SIG-M5 treated with dmso at 0.1 percent for 504 hours (cell line): ENCODE measurements around the gene ELMO3.

ENCODE experiments used
- DNase-seq: peaks from one replicate; lab custom pipeline; 2025; ENCODE audit not compliant: unreplicated experiment; lab: John Stamatoyannopoulos, UW

ELMO3 gene

GRCh38 chr16:67241008-67241900 lies 42.3 kb downstream of the ELMO3 start:
- DNase-seq: no peak

GRCh38 chr16:67242138-67242730 lies 43.3 kb downstream of the ELMO3 start:
- DNase-seq: no peak

DNA sequence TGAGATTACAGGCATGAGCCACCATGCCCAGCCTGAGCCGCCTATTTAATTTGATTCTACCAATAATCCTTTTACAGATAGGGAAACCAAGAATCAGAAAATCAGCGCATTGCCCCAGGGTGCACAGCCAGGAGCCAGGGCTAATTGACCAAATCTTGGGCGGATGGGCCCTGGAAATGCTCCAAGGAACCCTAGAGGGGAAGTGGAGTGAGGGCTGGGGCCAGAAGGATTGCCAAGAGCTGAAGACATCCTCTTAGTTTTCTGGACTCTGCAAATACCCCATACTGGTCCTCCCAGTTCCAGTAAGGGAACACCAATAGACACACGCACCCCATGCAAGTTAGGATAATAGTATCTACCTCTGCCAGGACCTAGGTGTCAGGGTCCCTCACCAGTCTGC lies 44.5 kb downstream of the ELMO3 start:
- no peak for DNase-seq

DNA sequence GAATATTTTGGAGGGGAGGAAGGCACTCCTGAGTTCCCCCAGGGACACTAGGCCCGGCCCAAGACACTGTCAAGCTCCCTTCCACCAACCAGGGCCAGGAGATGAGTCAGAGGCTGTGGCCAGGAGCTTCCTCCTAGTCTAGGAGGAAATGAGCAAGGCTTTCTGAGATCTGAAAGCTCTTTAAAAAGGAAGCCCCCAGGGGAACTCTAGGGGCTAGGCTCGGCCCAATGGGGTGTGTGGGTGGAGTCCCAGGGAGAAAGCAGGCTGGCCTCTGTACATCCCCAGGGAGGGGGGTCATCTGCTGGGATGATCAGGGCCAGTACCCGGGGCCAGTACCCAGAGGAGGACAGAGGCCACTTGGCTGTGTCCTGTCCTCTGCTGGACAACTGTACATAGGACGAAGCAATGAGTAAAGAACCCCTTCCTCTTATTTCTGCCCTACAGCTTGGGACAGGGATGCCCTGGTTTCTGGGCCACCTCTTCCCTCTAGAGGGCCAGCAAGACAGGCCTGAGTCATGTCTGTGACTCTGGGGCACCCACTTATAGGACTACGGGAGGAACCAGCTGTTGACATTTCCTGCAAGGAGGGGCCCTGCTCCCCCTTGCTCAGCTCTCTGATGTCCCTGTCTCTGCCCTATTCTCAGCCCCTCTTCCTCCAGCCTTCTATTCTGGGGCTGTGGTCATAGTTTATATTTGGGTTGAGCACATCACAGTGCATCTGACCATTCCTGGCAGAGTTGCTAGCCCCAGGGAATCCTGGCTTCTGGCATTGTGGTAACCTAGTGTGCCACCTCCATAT lies 45.7 kb downstream of the ELMO3 start:
- peak; percentile 95 for DNase-seq

- DNase-seq: no peak
Observed at GRCh38 chr16:67245186-67245585, 46.3 kb downstream of the ELMO3 start.

DNA sequence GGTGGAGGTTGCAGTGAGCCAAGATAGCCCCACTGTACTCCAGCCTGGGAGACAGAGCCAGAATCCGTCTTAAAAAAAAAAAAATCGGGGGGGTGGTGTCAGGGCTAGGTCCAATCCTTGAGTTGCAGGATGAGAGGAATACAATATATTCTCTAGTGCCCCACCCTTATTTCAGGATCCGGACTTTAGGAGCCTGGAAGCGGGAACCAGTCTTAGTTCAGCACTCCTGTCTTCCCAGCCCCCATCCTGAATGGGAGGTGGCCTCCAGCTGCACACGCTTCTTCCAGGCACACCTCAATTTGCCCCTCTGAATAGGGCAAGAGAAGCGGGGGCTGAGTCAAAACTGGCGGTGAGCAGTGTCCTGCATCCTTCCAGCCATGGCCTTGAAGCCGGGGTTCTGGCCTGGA lies 46.7 kb downstream of the ELMO3 start:
- no peak for DNase-seq

DNA sequence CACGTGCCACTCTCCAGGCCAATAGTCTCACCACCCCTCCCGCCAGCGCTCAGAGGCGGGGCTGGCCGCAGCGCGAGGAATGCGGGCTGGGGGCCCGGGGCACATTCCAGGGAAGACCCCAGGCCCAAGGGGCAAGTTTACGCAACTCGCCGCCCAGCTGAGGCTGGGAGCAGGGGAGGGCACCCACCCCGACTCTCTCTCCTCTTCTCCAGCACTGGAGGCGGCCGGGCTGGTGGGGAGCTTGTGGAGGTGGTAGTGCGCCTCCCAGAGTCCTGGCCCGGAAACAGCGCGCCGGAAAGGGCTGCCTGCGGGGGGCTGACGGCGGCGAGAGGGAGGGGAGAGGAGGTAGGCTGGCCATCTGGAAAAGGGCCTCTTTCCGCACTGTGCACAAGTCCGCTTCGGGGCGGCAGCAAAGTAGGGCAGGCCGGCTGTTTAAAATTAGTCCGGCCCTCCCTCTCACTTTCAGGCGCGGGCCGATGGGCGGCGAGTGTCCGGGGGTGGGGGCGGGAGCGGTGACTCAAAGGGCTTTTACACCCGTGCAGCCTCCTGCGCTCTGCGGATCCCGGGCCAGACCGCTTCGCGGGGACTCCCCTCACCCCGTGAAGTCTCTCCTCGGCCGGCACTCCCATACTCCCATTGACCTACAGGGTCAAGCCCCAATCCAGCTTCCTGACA lies 47.3 kb downstream of the ELMO3 start:
- DNase-seq: peak; percentile 36

GRCh38 chr16:67246756-67247191 lies 47.8 kb downstream of the ELMO3 start:
- DNase-seq: peak; percentile 36

GRCh38 chr16:67247192-67248072 lies 48.5 kb downstream of the ELMO3 start, which contains the start of gene FHOD1:
Gene FHOD1, minus strand, starts transcription at chr16:67247481. Its CDS starts 71 bp downstream, at chr16:67247410.
- peak; percentile 90 for DNase-seq

DNA sequence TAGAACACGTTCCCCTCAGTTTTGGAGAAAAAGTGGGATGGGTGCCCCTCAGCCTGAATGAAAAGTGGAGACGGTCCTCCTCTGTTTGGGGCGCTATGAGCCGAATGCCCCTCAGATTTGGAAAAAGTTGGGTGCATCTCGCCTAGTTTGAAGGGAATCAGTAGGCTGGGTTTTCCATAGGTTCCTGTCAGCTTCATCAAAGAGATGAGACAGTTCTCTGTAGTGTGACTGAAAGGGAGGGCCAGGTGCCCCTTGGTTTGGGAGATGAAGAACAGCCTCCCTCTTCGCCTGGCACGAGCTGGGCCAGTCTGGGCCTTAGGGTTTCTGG lies 49.1 kb downstream of the ELMO3 start:
- no peak for DNase-seq

DNA sequence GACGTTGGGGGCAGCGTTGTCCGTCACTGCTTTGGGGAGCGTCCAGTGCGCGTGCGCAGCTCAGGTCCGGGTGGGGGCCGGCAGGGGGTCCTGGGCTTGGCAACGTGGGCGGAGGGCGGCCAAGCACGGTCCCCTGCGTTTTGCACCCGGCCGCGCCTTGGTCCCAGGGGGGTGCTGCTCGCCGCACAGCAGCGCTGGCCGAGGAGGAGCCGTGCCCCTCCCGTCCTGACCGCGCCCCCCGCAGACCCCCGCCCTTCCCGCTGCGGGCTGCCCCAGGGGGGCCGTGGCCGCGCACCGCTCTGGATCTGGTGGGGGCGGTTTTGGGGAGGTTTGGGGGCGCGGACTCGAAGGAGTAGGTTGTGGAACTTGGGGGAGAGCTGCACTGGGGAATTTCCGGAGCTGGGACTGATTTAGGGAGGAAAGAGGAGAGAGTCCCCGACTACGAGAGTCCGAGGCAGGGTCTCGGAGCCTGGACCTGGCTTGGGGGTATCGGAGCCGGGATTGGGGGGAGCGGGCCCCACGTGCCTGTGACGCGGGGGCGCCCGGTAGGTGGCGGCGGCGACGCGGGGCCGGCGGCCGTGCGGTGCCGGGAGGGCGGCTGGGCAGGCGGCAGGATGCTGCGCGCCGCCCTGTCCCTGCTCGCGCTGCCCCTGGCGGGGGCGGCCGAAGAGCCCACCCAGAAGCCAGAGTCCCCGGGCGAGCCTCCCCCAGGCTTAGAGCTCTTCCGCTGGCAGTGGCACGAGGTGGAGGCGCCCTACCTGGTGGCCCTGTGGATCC lies 49.7 kb downstream of the ELMO3 start, which contains the start of gene SLC9A5:
TSS of gene SLC9A5 (plus strand) at position 579 of the 777 bp plus-strand sequence. CDS start at position 615, 36 bp downstream.
- no peak for DNase-seq

GRCh38 chr16:67249178-67250044 lies 50.5 kb downstream of the ELMO3 start:
- no peak for DNase-seq

DNA sequence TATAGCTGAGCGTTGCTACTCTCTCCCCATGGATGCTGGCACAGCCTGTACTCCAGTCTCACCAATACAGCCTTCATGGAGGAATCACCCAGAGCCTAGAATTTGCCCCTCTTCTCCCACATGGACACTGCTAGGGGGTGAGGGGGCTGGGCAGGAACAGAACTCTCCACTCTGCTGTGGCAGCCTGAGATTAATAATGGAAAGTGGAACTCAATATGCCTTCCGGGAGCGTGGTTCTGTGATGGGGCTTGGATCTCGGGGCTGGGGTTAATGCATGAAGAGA lies 51.1 kb downstream of the ELMO3 start:
- no peak for DNase-seq

DNA sequence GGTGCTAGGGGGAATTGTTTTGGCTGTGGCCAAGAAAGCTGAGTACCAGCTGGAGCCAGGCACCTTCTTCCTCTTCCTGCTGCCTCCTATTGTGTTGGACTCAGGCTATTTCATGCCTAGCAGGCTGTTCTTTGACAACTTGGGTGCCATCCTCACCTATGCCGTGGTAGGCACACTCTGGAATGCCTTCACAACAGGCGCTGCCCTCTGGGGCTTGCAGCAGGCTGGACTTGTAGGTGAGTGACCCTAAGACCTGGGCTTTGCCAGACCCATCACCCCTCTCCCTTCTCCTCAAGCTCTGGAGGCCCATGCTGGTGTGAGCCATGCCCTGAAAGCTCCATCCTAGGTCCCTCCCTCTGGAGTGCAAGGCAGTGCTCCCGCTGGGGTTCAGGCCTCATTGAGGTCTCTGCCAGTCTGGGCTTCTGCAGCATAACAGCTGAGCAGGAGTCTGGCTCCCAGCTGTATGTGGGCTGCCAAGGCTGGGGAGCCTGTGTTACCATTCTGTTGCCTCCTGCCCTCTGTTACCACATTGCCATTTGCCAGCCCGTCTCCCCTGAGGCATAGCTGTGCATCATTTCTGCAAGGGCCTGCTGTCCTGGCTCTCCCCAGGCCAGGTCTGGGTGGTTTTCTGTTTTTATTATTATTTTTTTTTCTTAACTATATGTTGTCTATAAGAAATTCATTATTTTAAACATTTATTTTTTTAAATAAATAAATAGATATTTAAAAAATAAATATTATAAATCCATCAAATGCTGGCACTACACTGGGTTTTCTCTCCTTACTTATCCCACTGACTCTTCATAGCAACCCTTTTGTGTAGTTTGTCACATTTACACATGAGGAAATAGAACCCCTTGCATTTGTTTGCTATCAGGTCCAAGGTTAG lies 53.9 kb downstream of the ELMO3 start:
- DNase-seq: no peak
